C1 segment of cervical spinal cord (tissue), 14 donors: ENCODE data around the gene HOTAIR.

Source experiments
- DNase-seq, 14 donors: peaks; one replicate each; lab custom pipeline; 2025; lab: John Stamatoyannopoulos, UW

Gene HOTAIR

GRCh38 chr12:53974084-53975063 lies at the start of gene HOTAIR:
HOTAIR (minus strand) TSS chr12:53974954.
- DNase-seq, result no peak

DNA sequence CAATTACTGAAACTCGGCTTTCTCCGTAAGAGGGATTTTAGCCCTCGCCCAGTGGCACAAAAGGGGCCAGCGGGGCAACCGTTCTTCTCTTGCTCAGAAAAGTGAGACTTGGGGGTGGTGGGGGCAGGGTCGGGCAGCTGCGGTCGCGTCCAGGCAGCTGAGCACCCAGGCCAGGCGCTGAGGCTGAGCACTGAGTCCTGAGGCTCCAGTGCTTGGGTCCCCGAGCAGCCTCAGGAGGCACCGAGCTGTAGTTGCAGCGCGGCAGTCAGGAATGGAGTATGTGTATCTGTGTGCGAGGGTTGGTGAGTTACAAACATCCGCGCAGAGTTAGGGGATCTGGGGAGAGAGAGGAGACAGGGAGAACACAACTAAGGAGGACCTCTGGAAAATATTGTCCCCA lies 49.4 kb upstream of the HOTAIR start:
- DNase-seq, result no peak

DNA sequence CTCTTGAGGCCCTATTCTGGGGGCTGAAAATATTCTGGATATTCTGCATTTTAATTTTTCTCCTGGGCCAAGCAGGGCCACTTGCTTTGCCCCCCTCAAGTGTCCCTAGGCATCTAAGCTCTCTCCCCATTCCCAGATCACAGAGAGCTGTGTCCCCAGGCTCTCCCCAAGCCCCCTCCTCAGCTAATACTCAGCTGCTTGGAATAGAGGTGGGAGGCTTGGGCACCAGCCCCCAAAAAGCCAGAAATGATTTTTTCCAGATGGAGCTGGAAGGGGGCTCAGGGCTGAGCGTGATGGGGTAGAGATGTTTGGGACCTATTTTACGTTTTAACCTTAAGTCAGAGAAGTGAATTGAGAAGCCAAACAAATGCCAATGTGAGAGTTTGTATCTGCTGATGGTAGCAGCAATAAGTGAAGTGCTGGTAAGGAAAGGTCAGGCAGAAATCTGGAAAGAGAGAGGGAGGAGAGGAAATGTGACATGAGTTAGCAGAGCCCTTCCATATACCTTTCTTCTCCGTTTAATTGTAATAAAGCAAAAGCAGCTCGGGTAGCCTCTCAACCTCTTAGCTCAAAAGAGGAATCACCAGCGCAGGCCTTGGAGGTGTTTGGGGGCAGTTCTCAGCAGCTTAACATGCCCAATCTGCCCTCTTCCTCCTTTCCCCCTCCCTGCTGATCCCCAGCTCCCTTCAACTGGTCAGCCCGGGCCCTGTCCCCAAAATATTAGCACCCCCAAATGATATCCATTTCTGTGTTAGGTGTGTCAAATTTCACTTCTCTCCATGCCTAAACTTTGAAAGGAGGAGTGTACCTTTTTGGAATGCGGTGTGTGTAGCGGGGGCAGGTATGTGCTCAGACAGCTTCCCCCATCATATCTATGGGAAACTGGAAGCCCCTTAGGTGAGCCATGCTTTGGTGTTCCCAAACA lies 48.5 kb upstream of the HOTAIR start:
- no peak for DNase-seq

GRCh38 chr12:54021432-54022013 lies 46.8 kb upstream of the HOTAIR start:
- peak in 1 of 14 donors; percentile 21 for DNase-seq

DNA sequence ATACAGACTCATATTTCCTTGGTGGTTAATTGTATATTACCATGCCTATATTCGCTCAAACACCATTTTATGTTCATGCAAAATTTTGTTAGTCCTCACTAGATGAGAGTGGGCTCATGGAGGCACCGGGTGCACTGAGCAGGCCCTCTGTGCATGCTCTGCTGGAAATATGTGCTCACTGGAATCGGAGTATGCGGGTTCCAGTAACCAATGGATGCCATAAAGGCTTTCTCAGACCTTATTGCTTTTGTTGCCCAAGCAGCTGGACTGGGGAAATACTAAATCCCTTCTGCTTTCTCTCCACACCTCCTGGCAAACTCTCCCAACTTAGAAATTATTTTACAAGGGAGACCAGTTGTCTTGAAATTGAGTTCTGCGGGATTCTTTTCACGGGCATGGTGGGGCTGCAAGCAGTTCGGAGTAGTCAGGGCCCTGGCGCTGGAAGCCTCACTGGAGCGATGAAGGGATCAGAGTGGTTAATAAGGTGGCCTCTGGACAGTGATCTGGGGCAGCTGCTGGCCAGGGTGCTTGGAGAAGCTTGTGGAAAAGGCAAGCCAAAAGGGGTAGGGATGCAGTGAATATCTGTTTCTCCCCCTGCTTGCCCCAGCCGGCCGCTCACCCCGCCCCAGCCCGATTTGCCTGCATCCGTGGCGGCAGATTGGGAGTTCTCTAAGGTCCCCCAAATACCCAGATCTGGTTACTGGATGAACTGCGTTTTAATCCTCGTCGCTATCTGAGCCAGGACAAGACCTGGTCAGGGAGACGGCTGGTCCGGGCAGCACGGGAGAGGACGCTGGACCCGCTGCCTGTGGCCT lies 46.0 kb upstream of the HOTAIR start:
- DNase-seq, result no peak

DNA sequence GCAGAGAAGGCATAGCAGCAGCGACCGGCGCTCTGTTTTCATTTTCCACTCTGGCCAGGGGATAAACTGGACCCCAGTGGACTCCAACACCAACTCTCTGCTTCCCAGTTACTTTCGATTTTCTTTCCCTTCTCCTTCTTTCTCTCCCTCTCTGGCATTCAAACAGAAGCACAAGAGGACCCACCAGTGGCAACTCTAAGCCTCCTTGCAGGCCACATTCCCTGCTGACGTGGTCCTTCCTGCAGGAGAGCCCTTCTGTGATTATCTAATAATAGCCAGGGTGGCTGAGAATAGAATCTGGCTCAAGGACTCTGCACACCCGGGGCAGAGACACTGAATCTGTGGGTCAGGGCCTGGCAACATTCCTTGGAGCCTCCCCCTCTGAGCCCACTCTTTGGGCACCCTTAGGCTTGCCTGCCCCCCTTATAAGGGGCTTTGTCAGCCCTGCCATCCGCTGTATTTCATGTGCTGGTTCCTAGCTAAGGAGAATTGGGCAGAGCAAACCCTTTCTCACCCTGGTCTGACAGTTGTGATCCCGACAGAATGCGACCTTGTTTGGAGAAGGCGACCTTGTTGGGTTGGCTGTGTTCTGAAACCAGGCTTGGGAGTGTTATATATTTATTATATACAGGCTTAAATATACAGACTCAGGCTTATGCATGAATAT lies 45.3 kb upstream of the HOTAIR start:
- DNase-seq, result no peak

- DNase-seq, result no peak
Observed at GRCh38 chr12:54019091-54019811, 44.5 kb upstream of the HOTAIR start.

DNA sequence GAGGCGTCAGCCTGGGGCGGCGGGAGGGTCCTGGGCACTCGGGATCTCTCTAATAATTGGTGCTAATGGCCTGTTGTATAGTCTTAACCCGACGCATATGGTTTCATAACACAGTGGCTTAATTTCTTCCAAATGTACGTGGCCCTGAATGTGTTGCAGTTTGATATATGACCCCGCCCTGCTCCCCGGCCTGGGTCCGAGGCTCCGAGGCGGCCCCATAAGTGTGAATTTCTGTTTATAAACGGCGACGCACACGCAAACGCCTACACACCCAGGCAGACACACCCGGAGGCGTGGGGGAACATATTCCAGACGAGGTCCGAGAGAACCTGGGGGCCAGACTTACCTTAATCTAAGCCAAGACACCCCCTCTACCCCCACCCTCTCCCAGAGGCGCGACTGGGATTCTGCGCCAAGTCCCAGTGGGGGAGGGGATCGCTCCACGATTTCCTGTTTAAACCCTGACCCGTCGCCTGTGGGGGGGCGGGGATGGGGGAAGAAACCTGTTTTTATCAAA lies 43.8 kb upstream of the HOTAIR start:
- no peak for DNase-seq

DNA sequence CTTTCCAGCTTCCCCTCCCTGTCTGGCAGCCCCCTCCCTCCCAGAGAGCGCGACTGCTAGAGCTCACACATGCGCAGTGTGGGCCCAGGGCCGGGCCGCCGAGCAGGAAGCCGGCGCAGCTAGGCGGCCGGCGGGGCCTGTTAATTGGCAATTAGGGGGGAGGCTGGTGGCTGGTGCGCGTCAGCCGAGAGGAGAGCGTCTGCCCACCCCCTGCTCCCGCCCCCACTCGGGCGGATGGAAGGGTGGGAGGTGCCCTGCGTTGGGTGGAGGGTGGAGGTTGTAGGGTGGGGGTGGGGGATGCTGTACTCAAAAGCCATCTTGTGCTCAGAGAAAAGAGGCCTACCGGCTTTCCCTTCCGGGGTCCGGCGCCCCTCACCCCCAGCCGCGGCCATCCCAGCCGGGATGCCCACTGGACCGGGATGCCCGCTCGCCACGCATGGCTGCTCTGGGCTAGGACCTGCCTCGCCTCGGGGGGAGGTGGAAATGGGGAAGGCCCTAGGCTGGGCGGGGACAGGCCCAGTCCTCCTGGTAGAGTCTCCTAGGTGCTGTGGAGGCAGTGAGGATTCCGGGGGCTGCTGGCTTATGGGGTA lies 43.2 kb upstream of the HOTAIR start:
- DNase-seq, result peak in 11 of 14 donors; percentile 32 to 78 (median 64)

DNA sequence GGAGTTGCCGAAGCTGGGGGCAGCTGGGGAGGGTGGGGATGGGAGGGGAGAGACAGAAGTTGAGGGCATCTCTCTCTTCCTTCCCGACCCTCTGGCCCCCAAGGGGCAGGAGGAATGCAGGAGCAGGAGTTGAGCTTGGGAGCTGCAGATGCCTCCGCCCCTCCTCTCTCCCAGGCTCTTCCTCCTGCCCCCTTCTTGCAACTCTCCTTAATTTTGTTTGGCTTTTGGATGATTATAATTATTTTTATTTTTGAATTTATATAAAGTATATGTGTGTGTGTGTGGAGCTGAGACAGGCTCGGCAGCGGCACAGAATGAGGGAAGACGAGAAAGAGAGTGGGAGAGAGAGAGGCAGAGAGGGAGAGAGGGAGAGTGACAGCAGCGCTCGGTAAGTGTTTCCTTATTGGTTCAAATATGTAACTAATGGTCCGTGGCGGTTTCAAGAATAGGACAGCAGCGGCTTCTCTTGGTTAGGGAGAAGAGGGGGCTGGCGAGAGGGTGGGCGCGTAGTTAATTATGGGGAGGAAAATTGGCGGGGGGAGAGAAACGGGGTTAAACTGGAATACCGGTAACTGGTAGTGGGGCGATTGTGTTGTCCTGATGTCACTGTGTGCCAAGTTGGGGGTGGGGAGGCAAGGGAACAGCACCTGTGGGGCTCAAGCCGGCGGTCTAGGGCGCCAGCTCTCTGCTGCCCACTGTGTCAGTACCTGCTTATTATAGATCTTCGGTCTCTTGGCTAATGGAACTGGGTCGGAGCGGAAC lies 42.5 kb upstream of the HOTAIR start:
- DNase-seq, result no peak

DNA sequence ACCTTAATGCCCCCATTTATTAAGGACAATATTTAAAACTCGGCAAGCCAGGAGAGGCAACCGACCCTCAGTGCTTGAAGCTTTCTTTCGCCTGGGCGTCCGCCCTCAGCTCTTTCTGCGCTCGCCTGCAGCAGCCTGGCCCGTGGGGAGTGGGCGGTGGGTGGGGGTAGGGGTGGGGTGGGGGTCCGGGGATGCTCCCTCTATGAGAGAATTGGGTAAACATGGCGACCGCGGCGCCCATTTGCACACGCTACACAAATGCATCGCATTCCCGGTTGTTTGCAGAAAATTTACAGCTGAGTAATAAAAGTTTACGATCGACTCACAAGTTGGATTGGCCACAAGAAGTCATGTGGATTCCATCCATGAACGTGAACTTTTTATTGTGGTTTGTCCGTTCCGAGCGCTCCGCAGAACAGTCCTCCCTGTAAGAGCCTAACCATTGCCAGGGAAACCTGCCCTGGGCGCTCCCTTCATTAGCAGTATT lies 41.8 kb upstream of the HOTAIR start:
- no peak for DNase-seq

DNA sequence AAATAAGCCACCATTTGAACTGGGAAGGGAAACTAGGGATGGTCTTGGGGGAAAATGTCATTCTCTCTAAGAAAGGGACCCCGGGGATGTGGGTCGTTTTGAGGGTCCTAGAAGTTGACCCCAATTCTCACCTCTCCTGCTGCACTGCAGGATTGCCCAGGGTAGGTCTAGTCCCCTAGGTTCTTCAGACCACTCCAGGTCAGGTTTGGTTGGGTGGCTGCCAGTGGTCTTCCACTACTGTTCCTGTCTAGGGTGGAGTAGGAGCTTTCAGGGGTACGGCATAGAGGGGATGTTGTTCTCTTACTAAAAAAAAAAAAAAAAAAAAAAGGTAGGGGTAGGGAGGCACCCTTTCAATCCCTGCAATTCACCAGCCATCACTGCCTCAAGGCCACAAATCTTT lies 41.3 kb upstream of the HOTAIR start:
- DNase-seq, result no peak

DNA sequence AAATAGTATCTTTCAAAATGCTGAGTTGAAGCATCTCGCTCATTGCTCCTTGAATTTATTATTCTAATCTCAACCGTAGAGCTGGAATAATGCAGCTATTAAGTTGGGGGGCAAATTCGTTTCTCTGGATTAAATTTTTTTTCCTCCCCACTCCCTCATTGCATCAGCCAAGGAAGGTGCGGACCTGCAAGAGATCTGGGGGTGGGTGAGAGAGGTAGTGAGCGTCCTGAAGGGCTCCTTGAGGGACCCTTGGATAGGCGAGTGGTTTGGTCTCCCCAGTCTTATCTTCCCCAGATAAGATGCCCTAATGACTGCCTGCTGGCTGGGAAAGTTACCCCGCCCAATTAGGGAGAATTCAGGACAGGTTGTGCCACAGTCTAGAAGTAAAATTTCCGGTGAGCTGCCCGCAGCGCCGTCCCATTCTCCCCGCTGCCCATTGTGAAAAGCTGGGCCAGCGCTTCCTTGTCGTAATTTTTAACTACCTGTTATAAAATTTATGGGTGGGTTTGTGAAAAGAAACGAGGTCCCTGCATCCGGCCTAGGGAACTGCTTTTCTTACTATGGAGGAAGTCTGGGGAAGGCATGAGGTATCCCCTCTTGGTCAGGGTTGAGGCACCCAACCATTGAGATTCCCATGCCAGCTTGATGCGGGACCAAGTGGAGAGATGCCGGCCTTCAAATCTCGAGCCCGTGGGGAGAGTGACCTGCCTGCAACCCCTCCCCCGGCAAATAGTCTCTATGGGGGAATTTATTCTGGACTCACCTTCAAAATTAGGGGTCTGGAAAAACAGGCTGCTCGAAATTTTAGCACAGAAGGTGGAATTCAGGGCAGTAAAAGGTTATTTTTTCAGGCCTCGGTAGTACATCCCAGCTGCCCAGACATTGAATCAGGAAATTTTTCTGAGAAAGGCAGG lies 40.5 kb upstream of the HOTAIR start:
- DNase-seq, result no peak

DNA sequence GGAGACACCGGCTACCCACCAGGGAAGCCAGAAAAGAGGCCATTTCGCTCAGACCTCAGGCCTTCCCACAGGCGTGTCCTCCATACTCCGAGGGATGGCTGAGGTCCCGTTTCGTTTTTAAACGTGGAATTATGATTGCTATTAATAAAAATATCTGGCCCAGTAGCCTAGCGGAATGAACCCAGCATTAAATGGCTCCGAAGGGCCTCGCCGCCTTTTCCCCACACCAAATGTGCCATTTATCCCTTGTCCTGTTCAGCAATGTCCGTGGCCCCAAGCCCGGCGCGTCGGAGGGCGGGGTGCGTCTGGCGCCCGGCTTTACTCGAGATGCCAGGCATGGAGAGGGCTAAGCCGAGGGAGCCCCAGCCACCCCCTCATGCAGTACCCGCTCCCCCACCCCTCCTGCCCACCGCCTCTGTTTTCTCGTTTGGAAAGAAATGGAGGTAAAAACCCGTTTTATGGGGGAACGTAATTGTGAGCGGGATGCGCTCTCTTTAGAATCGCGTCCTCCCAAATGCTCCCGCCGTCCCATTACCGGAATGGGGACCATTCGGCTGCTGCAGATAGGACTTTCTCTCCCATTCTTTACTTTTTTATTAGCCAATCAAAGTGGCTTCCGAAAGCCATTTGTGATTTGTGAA lies 39.7 kb upstream of the HOTAIR start:
- no peak for DNase-seq

GRCh38 chr12:54012631-54013409 lies 38.1 kb upstream of the HOTAIR start:
- no peak for DNase-seq
